HFF-Myc (cell line): ENCODE data around the gene VEGFA.

Experiments used
- DNase-seq: peaks from one replicate; pipeline ENCODE4 v3.0.0-alpha.2; 2011; ENCODE audit warnings: low read depth; ENCODE audit errors: extremely low read depth
- H3K4me3 ChIP-seq: replicated peaks from 2 replicates; pipeline ENCODE4 v1.5.1; 2011; ENCODE audit warnings: low read depth, mild to moderate bottlenecking, control low read depth, low read length
- CTCF ChIP-seq: IDR thresholded peaks from 2 replicates; pipeline ENCODE4 v1.5.1; 2012; ENCODE audit warnings: mild to moderate bottlenecking, low read depth, low read length, control low read depth; ENCODE audit errors: missing control alignments

VEGFA gene

DNA sequence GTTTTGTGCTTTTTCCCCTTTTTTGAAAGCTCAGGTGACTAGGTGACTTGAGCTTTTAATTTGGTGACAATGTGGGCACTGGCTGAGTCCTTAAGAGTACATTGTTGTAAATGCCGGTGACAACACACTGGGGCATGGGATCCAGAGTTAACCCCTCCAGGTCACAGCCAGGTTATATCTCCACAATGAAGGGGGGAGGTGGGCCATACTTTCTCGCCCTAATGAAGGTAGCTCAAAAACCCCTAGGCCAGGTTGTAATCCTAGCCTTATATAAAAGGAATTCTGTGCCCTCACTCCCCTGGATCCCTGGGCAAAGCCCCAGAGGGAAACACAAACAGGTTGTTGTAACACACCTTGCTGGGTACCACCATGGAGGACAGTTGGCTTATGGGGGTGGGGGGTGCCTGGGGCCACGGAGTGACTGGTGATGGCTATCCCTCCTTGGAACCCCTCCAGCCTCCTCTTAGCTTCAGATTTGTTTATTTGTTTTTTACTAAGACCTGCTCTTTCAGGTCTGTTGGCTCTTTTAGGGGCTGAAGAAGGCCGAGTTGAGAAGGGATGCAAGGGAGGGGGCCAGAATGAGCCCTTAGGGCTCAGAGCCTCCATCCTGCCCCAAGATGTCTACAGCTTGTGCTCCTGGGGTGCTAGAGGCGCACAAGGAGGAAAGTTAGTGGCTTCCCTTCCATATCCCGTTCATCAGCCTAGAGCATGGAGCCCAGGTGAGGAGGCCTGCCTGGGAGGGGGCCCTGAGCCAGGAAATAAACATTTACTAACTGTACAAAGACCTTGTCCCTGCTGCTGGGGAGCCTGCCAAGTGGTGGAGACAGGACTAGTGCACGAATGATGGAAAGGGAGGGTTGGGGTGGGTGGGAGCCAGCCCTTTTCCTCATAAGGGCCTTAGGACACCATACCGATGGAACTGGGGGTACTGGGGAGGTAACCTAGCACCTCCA lies 2.2 kb upstream of the VEGFA start:
- no peak for TF ChIP-seq CTCF
- no peak overlapping the region for H3K4me3 ChIP-seq
- DNase-seq: no peak

DNA sequence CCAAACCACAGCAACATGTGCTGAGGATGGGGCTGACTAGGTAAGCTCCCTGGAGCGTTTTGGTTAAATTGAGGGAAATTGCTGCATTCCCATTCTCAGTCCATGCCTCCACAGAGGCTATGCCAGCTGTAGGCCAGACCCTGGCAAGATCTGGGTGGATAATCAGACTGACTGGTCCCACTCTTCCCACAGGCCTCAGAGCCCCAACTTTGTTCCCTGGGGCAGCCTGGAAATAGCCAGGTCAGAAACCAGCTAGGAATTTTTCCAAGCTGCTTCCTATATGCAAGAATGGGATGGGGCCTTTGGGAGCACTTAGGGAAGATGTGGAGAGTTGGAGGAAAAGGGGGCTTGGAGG lies 1.5 kb upstream of the VEGFA start:
- no peak overlapping the region for H3K4me3 ChIP-seq
- DNase-seq: no peak
- TF ChIP-seq CTCF: no peak

- peak; percentile 71 for DNase-seq
- H3K4me3 ChIP-seq: 0 out of 2 replicates have a peak overlapping the region, but pooled peaks have one; percentile 93
- no peak for TF ChIP-seq CTCF
Observed at GRCh38 chr6:43768983-43769525, 957 bp upstream of the VEGFA start.

DNA sequence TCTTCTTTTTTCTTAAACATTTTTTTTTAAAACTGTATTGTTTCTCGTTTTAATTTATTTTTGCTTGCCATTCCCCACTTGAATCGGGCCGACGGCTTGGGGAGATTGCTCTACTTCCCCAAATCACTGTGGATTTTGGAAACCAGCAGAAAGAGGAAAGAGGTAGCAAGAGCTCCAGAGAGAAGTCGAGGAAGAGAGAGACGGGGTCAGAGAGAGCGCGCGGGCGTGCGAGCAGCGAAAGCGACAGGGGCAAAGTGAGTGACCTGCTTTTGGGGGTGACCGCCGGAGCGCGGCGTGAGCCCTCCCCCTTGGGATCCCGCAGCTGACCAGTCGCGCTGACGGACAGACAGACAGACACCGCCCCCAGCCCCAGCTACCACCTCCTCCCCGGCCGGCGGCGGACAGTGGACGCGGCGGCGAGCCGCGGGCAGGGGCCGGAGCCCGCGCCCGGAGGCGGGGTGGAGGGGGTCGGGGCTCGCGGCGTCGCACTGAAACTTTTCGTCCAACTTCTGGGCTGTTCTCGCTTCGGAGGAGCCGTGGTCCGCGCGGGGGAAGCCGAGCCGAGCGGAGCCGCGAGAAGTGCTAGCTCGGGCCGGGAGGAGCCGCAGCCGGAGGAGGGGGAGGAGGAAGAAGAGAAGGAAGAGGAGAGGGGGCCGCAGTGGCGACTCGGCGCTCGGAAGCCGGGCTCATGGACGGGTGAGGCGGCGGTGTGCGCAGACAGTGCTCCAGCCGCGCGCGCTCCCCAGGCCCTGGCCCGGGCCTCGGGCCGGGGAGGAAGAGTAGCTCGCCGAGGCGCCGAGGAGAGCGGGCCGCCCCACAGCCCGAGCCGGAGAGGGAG lies 580 bp downstream of the VEGFA start:
- no peak for TF ChIP-seq CTCF
- H3K4me3 ChIP-seq: peak overlapping the region; percentile 93
- DNase-seq: no peak

DNA sequence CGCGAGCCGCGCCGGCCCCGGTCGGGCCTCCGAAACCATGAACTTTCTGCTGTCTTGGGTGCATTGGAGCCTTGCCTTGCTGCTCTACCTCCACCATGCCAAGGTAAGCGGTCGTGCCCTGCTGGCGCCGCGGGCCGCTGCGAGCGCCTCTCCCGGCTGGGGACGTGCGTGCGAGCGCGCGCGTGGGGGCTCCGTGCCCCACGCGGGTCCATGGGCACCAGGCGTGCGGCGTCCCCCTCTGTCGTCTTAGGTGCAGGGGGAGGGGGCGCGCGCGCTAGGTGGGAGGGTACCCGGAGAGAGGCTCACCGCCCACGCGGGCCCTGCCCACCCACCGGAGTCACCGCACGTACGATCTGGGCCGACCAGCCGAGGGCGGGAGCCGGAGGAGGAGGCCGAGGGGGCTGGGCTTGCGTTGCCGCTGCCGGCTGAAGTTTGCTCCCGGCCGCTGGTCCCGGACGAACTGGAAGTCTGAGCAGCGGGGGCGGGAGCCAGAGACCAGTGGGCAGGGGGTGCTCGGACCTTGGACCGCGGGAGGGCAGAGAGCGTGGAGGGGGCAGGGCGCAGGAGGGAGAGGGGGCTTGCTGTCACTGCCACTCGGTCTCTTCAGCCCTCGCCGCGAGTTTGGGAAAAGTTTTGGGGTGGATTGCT lies 1.3 kb downstream of the VEGFA start:
- DNase-seq: no peak
- H3K4me3 ChIP-seq: peak overlapping the region; percentile 93
- TF ChIP-seq CTCF: no peak
